ENCODE measurements around the gene ASCC3.

- TF ChIP-seq CTCF (IDR thresholded peaks at IDR 0.05; ENCODE audit: low read depth, low read length, poor library complexity, severe bottlenecking) = no peak
- TF ChIP-seq EZH2phosphoT487 (IDR thresholded peaks at IDR 0.05; ENCODE audit: borderline replicate concordance, low read length) = no peak
Measured at GRCh38 chr6:100876251-100876650, 4.9 kb downstream of the ASCC3 start.

Data from DOHH2 (cell line).